Tibial nerve (tissue), 3 donors: ENCODE measurements around the gene LPIN1.

ENCODE experiments used
- POLR2A ChIP-seq, 2 donors: fragments of 450-650 bp; IDR thresholded peaks; one replicate each; pipeline ENCODE4 v1.6.1; 2017; ENCODE audit warnings: antibody characterized with exemption in 2 of 2, mild to moderate bottlenecking in 2 of 2, moderate library complexity in 2 of 2
- TF ChIP-seq, protein P1 (sequence below), 5 experiments: fragments of 200-600 bp in 3 of 5; fragments of 450-650 bp in 2 of 5; sonication (generic) in 3 of 5; IDR thresholded peaks; one replicate each; pipeline ENCODE4 v1.5.1; 2016 to 2019; ENCODE audit warnings: antibody characterized with exemption in 5 of 5, mild to moderate bottlenecking in 3 of 5, moderate library complexity in 2 of 5

DNA sequence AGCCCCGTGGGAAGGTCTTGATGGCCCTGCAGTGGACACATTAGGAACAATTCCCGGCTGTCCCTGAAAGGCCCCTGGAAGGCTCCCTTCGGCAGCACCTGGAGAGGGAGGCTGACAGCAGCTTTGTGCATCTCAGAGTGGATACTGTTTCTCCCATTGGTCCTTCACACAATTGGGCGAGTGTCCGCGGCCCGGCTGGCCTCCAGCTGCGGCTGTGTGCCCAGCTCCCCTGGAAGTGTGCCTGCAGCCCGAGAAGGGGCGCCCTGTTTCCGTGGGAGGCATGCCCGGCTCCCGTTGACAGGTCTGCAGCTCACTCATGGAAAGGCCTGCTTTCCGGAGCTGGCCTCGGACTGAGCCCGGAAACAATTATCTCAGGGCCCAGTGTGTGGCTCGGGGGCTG is 103.7 kb downstream of the LPIN1 start:
- TF ChIP-seq, protein P1, sequence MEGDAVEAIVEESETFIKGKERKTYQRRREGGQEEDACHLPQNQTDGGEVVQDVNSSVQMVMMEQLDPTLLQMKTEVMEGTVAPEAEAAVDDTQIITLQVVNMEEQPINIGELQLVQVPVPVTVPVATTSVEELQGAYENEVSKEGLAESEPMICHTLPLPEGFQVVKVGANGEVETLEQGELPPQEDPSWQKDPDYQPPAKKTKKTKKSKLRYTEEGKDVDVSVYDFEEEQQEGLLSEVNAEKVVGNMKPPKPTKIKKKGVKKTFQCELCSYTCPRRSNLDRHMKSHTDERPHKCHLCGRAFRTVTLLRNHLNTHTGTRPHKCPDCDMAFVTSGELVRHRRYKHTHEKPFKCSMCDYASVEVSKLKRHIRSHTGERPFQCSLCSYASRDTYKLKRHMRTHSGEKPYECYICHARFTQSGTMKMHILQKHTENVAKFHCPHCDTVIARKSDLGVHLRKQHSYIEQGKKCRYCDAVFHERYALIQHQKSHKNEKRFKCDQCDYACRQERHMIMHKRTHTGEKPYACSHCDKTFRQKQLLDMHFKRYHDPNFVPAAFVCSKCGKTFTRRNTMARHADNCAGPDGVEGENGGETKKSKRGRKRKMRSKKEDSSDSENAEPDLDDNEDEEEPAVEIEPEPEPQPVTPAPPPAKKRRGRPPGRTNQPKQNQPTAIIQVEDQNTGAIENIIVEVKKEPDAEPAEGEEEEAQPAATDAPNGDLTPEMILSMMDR (IDR thresholded peaks at IDR 0.05), result no peak
- TF ChIP-seq POLR2A (IDR thresholded peaks at IDR 0.05), result no peak
